Measurements from ENCODE around the gene ZNF519. TPM values are rescaled to one million over a fixed set of nuclear protein-coding genes. Genes with fewer than 3 reads are reported as not detected.
A peak's percentile ranks its signal among the peaks of the same experiment; 100 is the strongest.
"Not testable (repeated sequence)": the region's sequence is repeated elsewhere in the genome, so short reads cannot be mapped to it uniquely, and the experiment has no call there.

Gene ZNF519
- total and polyA plus RNA-seq, 2 donors from 2014 or later, result 1.0 to 6.6 TPM

- FAIRE-seq; H3K9me3 ChIP-seq (ENCODE audit: control insufficient read depth in 2 of 3, insufficient read depth in 1 of 3, low read length in 3 of 3); H3K27me3 ChIP-seq (ENCODE audit: control insufficient read depth, insufficient read depth, low read length); H3K27ac ChIP-seq (ENCODE audit: low read depth in 2 of 2, low read length in 2 of 2); H3K36me3 ChIP-seq (ENCODE audit: control insufficient read depth in 2 of 3, insufficient read depth in 3 of 3, low read length in 3 of 3); H3K4me1 ChIP-seq (ENCODE audit: control insufficient read depth in 2 of 3, insufficient read depth in 2 of 3, low read depth in 1 of 3, low read length in 3 of 3); H3K9ac ChIP-seq (ENCODE audit: low read length in 3 of 3); H3K4me3 ChIP-seq (ENCODE audit: low read length in 3 of 3); intact Hi-C loops (cut with DNase I): not testable (repeated sequence)
- DNase-seq, result peak in 1 of 5 donors; percentile 66
Measured at GRCh38 chr18:14145581-14146338, 13.5 kb upstream of the ZNF519 start.

DNA sequence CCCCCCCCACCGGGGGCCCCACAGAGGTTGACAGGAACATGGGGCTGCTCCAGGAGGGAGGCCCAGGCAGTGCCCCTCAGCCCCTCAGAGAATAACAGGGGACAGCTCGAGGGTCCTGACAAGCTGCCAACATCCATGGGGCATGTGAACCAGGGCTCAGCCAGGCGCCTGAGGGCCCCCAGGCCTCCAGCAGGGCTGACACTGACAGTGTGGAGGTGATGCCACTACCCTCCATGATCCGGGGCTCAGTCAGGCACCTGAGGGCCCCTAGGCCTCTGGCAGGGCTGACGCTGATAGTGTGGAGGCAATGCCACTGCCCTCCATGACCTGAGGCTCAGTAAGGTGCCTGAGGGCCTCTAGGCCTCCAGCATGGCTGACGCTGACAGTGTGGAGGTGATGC lies 12.8 kb upstream of the ZNF519 start:
- H3K27me3 ChIP-seq (ENCODE audit: control insufficient read depth, insufficient read depth, low read length); H3K9me3 ChIP-seq (ENCODE audit: control insufficient read depth in 2 of 3, insufficient read depth in 1 of 3, low read length in 3 of 3); H3K4me3 ChIP-seq (ENCODE audit: low read length in 3 of 3); H3K4me1 ChIP-seq (ENCODE audit: control insufficient read depth in 2 of 3, insufficient read depth in 2 of 3, low read depth in 1 of 3, low read length in 3 of 3); H3K9ac ChIP-seq (ENCODE audit: low read length in 3 of 3); intact Hi-C loops (cut with DNase I); H3K27ac ChIP-seq (ENCODE audit: low read depth in 2 of 2, low read length in 2 of 2); DNase-seq; FAIRE-seq; H3K36me3 ChIP-seq (ENCODE audit: control insufficient read depth in 2 of 3, insufficient read depth in 3 of 3, low read length in 3 of 3): not testable (repeated sequence)

DNA sequence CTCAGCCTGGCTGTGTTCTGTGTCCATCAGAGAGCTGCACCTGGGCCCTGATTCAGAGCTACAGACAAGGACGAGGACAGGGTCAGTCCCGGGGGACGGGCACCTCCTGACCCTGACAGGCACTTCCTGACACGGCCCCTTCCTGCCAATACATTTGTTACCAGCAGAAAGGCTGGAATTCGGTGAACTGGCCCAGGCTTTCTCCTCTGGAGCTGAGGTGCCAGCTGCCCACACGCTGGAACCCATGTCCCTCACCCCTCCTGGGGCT lies 12.3 kb upstream of the ZNF519 start:
- DNase-seq (no peak), FAIRE-seq (no peak)
- Histone ChIP-seq H3K27ac (ENCODE audit: low read depth in 2 of 2, low read length in 2 of 2) (no peak overlapping the region), H3K9ac (ENCODE audit: low read length in 3 of 3) (no peak overlapping the region), H3K9me3 (ENCODE audit: control insufficient read depth in 2 of 3, insufficient read depth in 1 of 3, low read length in 3 of 3) (no peaks in the 10 kb centered on the region), H3K4me1 (ENCODE audit: control insufficient read depth in 2 of 3, insufficient read depth in 2 of 3, low read depth in 1 of 3, low read length in 3 of 3) (no peaks in the 10 kb centered on the region), H3K27me3 (ENCODE audit: control insufficient read depth, insufficient read depth, low read length) (no peaks in the 10 kb centered on the region), H3K4me3 (ENCODE audit: low read length in 3 of 3) (no peak overlapping the region), H3K36me3 (ENCODE audit: control insufficient read depth in 2 of 3, insufficient read depth in 3 of 3, low read length in 3 of 3) (no peaks in the 10 kb centered on the region)
- intact Hi-C loops (cut with DNase I), result no loop called here
- TF ChIP-seq, protein P1, sequence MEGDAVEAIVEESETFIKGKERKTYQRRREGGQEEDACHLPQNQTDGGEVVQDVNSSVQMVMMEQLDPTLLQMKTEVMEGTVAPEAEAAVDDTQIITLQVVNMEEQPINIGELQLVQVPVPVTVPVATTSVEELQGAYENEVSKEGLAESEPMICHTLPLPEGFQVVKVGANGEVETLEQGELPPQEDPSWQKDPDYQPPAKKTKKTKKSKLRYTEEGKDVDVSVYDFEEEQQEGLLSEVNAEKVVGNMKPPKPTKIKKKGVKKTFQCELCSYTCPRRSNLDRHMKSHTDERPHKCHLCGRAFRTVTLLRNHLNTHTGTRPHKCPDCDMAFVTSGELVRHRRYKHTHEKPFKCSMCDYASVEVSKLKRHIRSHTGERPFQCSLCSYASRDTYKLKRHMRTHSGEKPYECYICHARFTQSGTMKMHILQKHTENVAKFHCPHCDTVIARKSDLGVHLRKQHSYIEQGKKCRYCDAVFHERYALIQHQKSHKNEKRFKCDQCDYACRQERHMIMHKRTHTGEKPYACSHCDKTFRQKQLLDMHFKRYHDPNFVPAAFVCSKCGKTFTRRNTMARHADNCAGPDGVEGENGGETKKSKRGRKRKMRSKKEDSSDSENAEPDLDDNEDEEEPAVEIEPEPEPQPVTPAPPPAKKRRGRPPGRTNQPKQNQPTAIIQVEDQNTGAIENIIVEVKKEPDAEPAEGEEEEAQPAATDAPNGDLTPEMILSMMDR (IDR thresholded peaks at IDR 0.05; ENCODE audit: borderline replicate concordance, extremely low read depth, insufficient read depth), result no peak

DNA sequence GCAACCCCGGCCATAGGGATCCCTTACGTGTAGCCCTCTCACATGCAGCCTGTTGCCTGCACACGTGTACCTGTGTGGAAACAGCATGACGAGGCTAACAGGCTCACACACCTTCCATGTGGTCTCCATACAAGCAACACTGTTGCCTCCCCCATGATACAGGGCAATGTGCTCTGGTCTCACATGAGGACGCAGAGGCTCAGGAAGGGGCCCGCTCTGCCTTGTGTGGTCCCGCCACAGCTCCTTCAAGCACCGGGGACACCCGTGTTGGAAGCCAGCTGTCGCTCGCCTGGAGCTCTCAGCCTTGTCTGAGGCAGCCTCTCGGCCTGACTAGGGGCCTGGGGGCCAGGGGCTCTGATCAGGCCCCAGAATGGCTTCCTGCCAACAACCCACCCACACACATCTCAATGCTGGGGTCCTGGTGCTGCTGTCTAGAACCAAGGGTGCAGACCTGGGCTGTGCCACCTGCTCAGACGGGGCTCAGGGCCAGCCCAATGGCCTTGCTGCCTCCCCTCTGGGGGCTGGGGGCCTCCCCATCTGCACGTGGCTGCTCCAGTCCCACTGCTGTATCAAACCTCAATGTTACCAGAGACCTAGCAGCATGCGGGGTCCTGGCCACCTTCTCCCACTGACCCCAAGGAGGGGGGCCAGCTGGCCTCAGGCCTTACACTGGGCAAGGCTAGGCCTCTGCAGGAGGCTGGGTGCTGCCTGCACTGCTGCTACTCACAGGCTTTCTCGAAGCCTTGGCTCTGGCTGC lies 11.8 kb upstream of the ZNF519 start:
- H3K27ac ChIP-seq (ENCODE audit: low read depth in 2 of 2, low read length in 2 of 2); H3K27me3 ChIP-seq (ENCODE audit: control insufficient read depth, insufficient read depth, low read length); DNase-seq; FAIRE-seq; H3K9me3 ChIP-seq (ENCODE audit: control insufficient read depth in 2 of 3, insufficient read depth in 1 of 3, low read length in 3 of 3); H3K9ac ChIP-seq (ENCODE audit: low read length in 3 of 3); H3K4me3 ChIP-seq (ENCODE audit: low read length in 3 of 3); H3K36me3 ChIP-seq (ENCODE audit: control insufficient read depth in 2 of 3, insufficient read depth in 3 of 3, low read length in 3 of 3); intact Hi-C loops (cut with DNase I); H3K4me1 ChIP-seq (ENCODE audit: control insufficient read depth in 2 of 3, insufficient read depth in 2 of 3, low read depth in 1 of 3, low read length in 3 of 3): not testable (repeated sequence)

- H3K27me3 ChIP-seq (ENCODE audit: control insufficient read depth, insufficient read depth, low read length); H3K4me1 ChIP-seq (ENCODE audit: control insufficient read depth in 2 of 3, insufficient read depth in 2 of 3, low read depth in 1 of 3, low read length in 3 of 3); DNase-seq; intact Hi-C loops (cut with DNase I); H3K9me3 ChIP-seq (ENCODE audit: control insufficient read depth in 2 of 3, insufficient read depth in 1 of 3, low read length in 3 of 3); H3K27ac ChIP-seq (ENCODE audit: low read depth in 2 of 2, low read length in 2 of 2); H3K4me3 ChIP-seq (ENCODE audit: low read length in 3 of 3); H3K36me3 ChIP-seq (ENCODE audit: control insufficient read depth in 2 of 3, insufficient read depth in 3 of 3, low read length in 3 of 3); FAIRE-seq; H3K9ac ChIP-seq (ENCODE audit: low read length in 3 of 3): not testable (repeated sequence)
Measured at GRCh38 chr18:14143396-14143795, 11.2 kb upstream of the ZNF519 start.

- DNase-seq; intact Hi-C loops (cut with DNase I): not testable (repeated sequence)
Measured at GRCh38 chr18:14142177-14142576, 9.9 kb upstream of the ZNF519 start.

GRCh38 chr18:14139583-14139982 lies 7.3 kb upstream of the ZNF519 start:
- H3K36me3 ChIP-seq (ENCODE audit: control insufficient read depth in 2 of 3, insufficient read depth in 3 of 3, low read length in 3 of 3); H3K27ac ChIP-seq (ENCODE audit: low read depth in 2 of 2, low read length in 2 of 2); H3K9me3 ChIP-seq (ENCODE audit: control insufficient read depth in 2 of 3, insufficient read depth in 1 of 3, low read length in 3 of 3); DNase-seq; H3K9ac ChIP-seq (ENCODE audit: low read length in 3 of 3); H3K4me3 ChIP-seq (ENCODE audit: low read length in 3 of 3); FAIRE-seq; H3K27me3 ChIP-seq (ENCODE audit: control insufficient read depth, insufficient read depth, low read length); intact Hi-C loops (cut with DNase I); H3K4me1 ChIP-seq (ENCODE audit: control insufficient read depth in 2 of 3, insufficient read depth in 2 of 3, low read depth in 1 of 3, low read length in 3 of 3): not testable (repeated sequence)

More at GRCh38 chr18:14142177-14142576, 9.9 kb upstream of the ZNF519 start:
- H3K9ac ChIP-seq (ENCODE audit: low read length in 3 of 3); H3K27ac ChIP-seq (ENCODE audit: low read depth in 2 of 2, low read length in 2 of 2); H3K4me1 ChIP-seq (ENCODE audit: control insufficient read depth in 2 of 3, insufficient read depth in 2 of 3, low read depth in 1 of 3, low read length in 3 of 3); H3K27me3 ChIP-seq (ENCODE audit: control insufficient read depth, insufficient read depth, low read length); H3K9me3 ChIP-seq (ENCODE audit: control insufficient read depth in 2 of 3, insufficient read depth in 1 of 3, low read length in 3 of 3); H3K4me3 ChIP-seq (ENCODE audit: low read length in 3 of 3); H3K36me3 ChIP-seq (ENCODE audit: control insufficient read depth in 2 of 3, insufficient read depth in 3 of 3, low read length in 3 of 3); FAIRE-seq: not testable (repeated sequence)

All from kidney (tissue), 14 donors.